MM.1S (cell line): ENCODE measurements around the gene RGPD8.

ENCODE experiments used
- DNase-seq: peaks from one replicate; pipeline ENCODE4 v3.0.0-alpha.2; 2015
- H2AFZ ChIP-seq: fragments of 300-600 bp; sonication (generic); 2 replicates; pipeline ENCODE4 v1.6.0; 2016; ENCODE audit warnings: antibody characterized with exemption, low read length
- H3F3A ChIP-seq: fragments of 300-600 bp; sonication (generic); 2 replicates; pipeline ENCODE4 v1.6.1; 2016; ENCODE audit warnings: mild to moderate bottlenecking, antibody characterized with exemption, low read length, moderate library complexity, mixed read lengths; ENCODE audit not compliant: insufficient read depth
- H3K27ac ChIP-seq: fragments of 300-600 bp; sonication (generic); 2 replicates; pipeline ENCODE4 v1.5.1; 2016; ENCODE audit warnings: mild to moderate bottlenecking, low read length
- H3K27me3 ChIP-seq: fragments of 300-600 bp; sonication (generic); replicated peaks from 2 replicates; pipeline ENCODE4 v1.6.0; 2016; ENCODE audit warnings: low read length; ENCODE audit not compliant: insufficient read depth
- H3K36me3 ChIP-seq: fragments of 300-600 bp; sonication (generic); replicated peaks from 2 replicates; pipeline ENCODE4 v1.6.1; 2016; ENCODE audit warnings: mild to moderate bottlenecking, low read length, mixed read lengths; ENCODE audit not compliant: insufficient read depth
- H3K4me1 ChIP-seq: fragments of 300-600 bp; sonication (generic); 2 replicates; pipeline ENCODE4 v1.6.1; 2016; ENCODE audit warnings: low read length, mixed read lengths
- H3K4me2 ChIP-seq: fragments of 300-600 bp; sonication (generic); 2 replicates; pipeline ENCODE4 v1.6.0; 2016; ENCODE audit warnings: low read depth, low read length
- H3K4me3 ChIP-seq: fragments of 300-600 bp; sonication (generic); 2 replicates; pipeline ENCODE4 v1.5.1; 2016; ENCODE audit warnings: low read length, mixed read lengths
- H3K79me2 ChIP-seq: fragments of 300-600 bp; sonication (generic); 2 replicates; pipeline ENCODE4 v1.6.1; 2016; ENCODE audit warnings: mixed run types, low read length, mixed read lengths
- H3K9ac ChIP-seq: fragments of 300-600 bp; sonication (generic); 2 replicates; pipeline ENCODE4 v1.6.1; 2016; ENCODE audit warnings: low read length, mixed read lengths
- H3K9me2 ChIP-seq: fragments of 300-600 bp; sonication (generic); replicated peaks from 2 replicates; pipeline ENCODE4 v1.6.1; 2016; ENCODE audit warnings: mild to moderate bottlenecking, low read length, mixed read lengths; ENCODE audit not compliant: insufficient read depth
- H3K9me3 ChIP-seq: fragments of 300-600 bp; sonication (generic); replicated peaks from 2 replicates; pipeline ENCODE4 v1.6.1; 2016; ENCODE audit warnings: mild to moderate bottlenecking, low read length, mixed read lengths; ENCODE audit not compliant: insufficient read depth
- H4K20me1 ChIP-seq: fragments of 300-600 bp; sonication (generic); 2 replicates; pipeline ENCODE4 v1.6.1; 2016; ENCODE audit warnings: mild to moderate bottlenecking, low read length, moderate library complexity, mixed read lengths; ENCODE audit not compliant: insufficient read depth
- EZH2 ChIP-seq: fragments of 300-600 bp; sonication (generic); optimal IDR thresholded peaks from 2 replicates; pipeline ENCODE3; 2017; ENCODE audit warnings: low read depth, mild to moderate bottlenecking, antibody characterized with exemption, low read length, mixed read lengths
- EZH2phosphoT487 ChIP-seq: fragments of 300-600 bp; sonication (generic); IDR thresholded peaks from 2 replicates; pipeline ENCODE4 v1.6.1; 2018; ENCODE audit warnings: antibody characterized with exemption, low read length
- TF ChIP-seq, protein P1 (sequence below): fragments of 300-600 bp; sonication (generic); IDR thresholded peaks from 2 replicates; pipeline ENCODE4 v1.5.1; 2016; ENCODE audit warnings: antibody characterized with exemption, low read length, mixed read lengths

Gene RGPD8

DNA sequence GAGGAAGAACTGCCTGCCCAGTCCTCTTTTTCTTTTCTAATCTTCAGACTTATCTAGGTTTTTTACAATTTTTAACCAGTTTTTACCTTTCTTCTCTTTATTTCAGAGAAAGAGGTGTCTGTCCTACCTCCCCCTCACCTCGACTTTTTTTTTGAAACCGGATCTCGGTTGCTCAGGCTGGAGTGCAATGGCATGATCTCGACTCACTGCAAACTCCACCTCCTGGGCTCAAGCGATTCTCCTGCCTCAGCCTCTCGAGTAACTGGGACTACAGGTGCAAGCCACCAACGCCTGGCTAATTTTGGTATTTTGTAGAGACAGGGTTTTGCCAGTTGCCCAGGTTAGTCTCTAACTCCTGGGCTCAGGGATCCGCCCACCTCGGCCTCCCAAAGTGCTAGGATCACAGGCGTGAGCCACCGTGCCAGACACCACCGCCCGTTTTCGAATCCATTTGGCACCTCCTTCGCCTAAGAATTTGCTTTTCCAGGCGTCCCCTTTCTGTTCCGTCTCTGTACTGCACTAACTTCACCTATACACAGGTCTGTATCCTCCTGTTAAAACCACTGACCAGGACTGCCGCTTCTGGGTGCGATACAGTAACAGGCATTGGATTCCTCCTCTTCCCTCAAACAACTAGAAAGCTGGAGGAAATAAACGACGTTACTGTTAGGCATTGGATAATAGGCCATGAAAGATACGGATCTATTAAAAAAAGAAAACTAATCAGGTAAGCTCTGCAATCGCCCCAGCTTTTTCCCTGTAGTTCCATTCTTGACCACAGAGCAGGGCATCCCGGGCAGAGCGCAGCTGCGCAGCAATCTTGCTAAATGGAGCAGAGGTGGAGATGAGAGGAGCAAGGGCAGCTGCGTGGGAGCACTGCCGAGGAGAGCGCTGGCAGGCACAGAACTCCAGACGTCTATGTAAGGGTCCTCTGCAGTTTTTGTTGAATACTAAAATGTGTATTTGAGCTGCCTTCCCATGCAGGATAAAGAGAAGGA lies 88.1 kb downstream of the RGPD8 start:
- Histone ChIP-seq H3K79me2 (no peaks in the 10 kb centered on the region), H3K4me2 (peak overlapping the region; percentile 22; the same call in 1 of the 2 replicates), H3K9me3 (no peaks in the 10 kb centered on the region), H3K4me3 (no peak overlapping the region), H3K9me2 (no peaks in the 10 kb centered on the region), H2AFZ (no peak overlapping the region), H3K27ac (peak overlapping the region; percentile 48; the same call in 1 of the 2 replicates), H3K9ac (no peak overlapping the region), H3F3A (0 out of 2 replicates have a peak, but pooled peaks cover 4% of the 10 kb centered on the region), H3K27me3 (no peaks in the 10 kb centered on the region), H3K4me1 (peaks cover 18% of the 10 kb centered on the region), H4K20me1 (no peaks in the 10 kb centered on the region), H3K36me3 (no peaks in the 10 kb centered on the region)
- no peak for DNase-seq
- TF ChIP-seq EZH2phosphoT487 (no peak), EZH2 (no peak)

DNA sequence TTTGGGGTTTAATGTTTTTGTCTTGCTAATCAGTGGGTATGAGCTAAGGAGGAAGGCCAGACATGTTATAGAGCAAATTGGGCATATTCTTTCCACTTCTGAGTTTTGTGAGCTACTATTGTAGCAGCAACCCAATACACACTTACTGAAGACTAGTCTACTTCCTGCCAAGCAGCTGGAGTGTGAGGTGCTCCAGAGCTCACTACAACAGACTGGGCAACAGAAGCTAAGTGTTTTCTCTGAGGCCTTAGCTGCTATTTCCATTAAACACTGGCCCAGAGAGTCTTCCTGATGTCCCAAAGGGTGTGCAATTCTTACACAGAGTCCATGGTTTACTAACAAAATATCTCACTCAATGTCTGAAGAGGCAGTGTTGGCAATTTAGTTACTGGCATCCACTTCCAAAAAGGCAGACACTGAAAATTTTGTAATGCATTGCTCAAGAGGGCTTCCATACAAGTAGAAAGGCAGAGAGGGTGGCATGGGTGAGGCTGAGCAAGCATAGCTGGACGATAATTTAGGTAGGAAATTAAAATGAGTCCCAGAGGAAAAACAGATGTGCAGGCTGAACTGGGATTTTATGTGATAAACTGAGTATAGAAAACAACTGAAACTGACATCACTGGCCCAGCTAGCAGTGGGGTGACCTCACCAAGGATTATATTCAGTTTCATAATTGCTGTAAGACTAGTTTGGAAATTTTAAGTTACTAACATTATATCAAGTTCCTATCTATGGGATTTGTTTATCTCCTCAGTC lies 89.4 kb downstream of the RGPD8 start:
- Histone ChIP-seq H3K79me2 (no peaks in the 10 kb centered on the region), H3K9me3 (no peaks in the 10 kb centered on the region), H3F3A (0 out of 2 replicates have a peak, but pooled peaks cover 4% of the 10 kb centered on the region), H3K9me2 (no peaks in the 10 kb centered on the region), H3K9ac (no peak overlapping the region), H3K27me3 (no peaks in the 10 kb centered on the region), H3K27ac (peak overlapping the region; percentile 48; the same call in 1 of the 2 replicates), H3K36me3 (no peaks in the 10 kb centered on the region), H3K4me3 (no peak overlapping the region), H3K4me1 (peaks cover 18% of the 10 kb centered on the region), H3K4me2 (peak overlapping the region; percentile 22; the same call in 1 of the 2 replicates), H4K20me1 (no peaks in the 10 kb centered on the region), H2AFZ (peak overlapping the region; percentile 40)
- peak; percentile 30 for DNase-seq
- TF ChIP-seq, protein P1, sequence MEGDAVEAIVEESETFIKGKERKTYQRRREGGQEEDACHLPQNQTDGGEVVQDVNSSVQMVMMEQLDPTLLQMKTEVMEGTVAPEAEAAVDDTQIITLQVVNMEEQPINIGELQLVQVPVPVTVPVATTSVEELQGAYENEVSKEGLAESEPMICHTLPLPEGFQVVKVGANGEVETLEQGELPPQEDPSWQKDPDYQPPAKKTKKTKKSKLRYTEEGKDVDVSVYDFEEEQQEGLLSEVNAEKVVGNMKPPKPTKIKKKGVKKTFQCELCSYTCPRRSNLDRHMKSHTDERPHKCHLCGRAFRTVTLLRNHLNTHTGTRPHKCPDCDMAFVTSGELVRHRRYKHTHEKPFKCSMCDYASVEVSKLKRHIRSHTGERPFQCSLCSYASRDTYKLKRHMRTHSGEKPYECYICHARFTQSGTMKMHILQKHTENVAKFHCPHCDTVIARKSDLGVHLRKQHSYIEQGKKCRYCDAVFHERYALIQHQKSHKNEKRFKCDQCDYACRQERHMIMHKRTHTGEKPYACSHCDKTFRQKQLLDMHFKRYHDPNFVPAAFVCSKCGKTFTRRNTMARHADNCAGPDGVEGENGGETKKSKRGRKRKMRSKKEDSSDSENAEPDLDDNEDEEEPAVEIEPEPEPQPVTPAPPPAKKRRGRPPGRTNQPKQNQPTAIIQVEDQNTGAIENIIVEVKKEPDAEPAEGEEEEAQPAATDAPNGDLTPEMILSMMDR = no peak
- TF ChIP-seq EZH2 (no peak), EZH2phosphoT487 (no peak)

DNA sequence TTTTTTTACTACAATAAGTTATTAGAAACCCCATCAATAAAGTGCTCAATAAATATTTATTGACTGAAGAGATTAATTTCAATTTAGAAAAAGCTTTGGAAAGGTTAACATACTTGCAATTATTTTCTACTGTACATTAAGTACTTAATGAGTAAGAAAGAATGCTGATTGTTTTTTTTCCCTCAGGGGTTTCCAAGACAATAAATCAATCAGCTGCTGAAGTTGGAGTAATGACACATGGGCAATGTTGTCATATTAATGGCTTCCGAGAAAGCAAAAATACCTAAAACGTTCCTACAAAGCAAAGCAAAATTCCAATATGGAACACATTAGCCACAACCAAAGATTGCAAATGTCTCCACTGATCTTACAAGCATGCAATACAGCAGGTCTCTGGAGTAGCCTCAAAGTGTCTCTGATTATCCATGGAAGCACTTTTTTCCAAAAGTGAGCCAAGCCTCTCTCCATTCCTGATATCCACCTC lies 91.3 kb downstream of the RGPD8 start:
- no peak overlapping the region for H3K9ac ChIP-seq
- H3K27ac ChIP-seq = no peak overlapping the region
- H3K9me3 ChIP-seq = no peaks in the 10 kb centered on the region
- no peak overlapping the region for H3K4me3 ChIP-seq
- TF ChIP-seq EZH2phosphoT487 (no peak), EZH2 (no peak)
- TF ChIP-seq, protein P1 = no peak
- H3K9me2 ChIP-seq = no peaks in the 10 kb centered on the region
- no peaks in the 10 kb centered on the region for H3K27me3 ChIP-seq
- H4K20me1 ChIP-seq = no peaks in the 10 kb centered on the region
- peaks cover 18% of the 10 kb centered on the region for H3K4me1 ChIP-seq
- no peaks in the 10 kb centered on the region for H3K79me2 ChIP-seq
- no peaks in the 10 kb centered on the region for H3K36me3 ChIP-seq
- no peak overlapping the region for H3K4me2 ChIP-seq
- H2AFZ ChIP-seq = no peak overlapping the region
- 0 out of 2 replicates have a peak, but pooled peaks cover 4% of the 10 kb centered on the region for H3F3A ChIP-seq
- no peak for DNase-seq
